OCI-M1 (cell line): ENCODE measurements around the gene NEDD8.
A peak's percentile ranks its signal among the peaks of the same experiment; 100 is the strongest.

ENCODE experiments used
- DNase-seq: peaks from one replicate; lab custom pipeline; 2025; lab: John Stamatoyannopoulos, UW

Gene NEDD8

GRCh38 chr14:24196071-24197055 lies 35.8 kb downstream of the NEDD8 start:
- peak; percentile 52 for DNase-seq

- DNase-seq: peak; percentile 85
Observed at GRCh38 chr14:24195186-24196070, 36.7 kb downstream of the NEDD8 start, which contains the start of gene TM9SF1. Gene TM9SF1, minus strand, starts transcription at chr14:24195441. Its CDS starts 422 bp downstream, at chr14:24195019.

GRCh38 chr14:24194873-24195185 lies 37.3 kb downstream of the NEDD8 start:
- DNase-seq: no peak

GRCh38 chr14:24194186-24194872 lies 37.8 kb downstream of the NEDD8 start:
- no peak for DNase-seq

- no peak for DNase-seq
Observed at GRCh38 chr14:24192933-24193332, 39.2 kb downstream of the NEDD8 start.

- DNase-seq: no peak
Observed at GRCh38 chr14:24190416-24190815, 41.8 kb downstream of the NEDD8 start.

GRCh38 chr14:24189460-24189859 lies 42.7 kb downstream of the NEDD8 start:
- no peak for DNase-seq

GRCh38 chr14:24189059-24189375 lies 43.1 kb downstream of the NEDD8 start:
- no peak for DNase-seq

GRCh38 chr14:24188251-24189058 lies 43.7 kb downstream of the NEDD8 start, which contains the start of gene IPO4:
Gene IPO4, minus strand, starts transcription at chr14:24188816. Its CDS starts 29 bp downstream, at chr14:24188787.
- DNase-seq: peak; percentile 96

GRCh38 chr14:24187539-24187915 lies 44.6 kb downstream of the NEDD8 start:
- DNase-seq: no peak

- DNase-seq: no peak
Observed at GRCh38 chr14:24186831-24187538, 45.2 kb downstream of the NEDD8 start.

- no peak for DNase-seq
Observed at GRCh38 chr14:24185741-24186140, 46.4 kb downstream of the NEDD8 start.

GRCh38 chr14:24185026-24185425 lies 47.1 kb downstream of the NEDD8 start:
- no peak for DNase-seq

GRCh38 chr14:24184104-24184970 lies 47.8 kb downstream of the NEDD8 start:
- no peak for DNase-seq

GRCh38 chr14:24183014-24183481 lies 49.1 kb downstream of the NEDD8 start:
- no peak for DNase-seq

GRCh38 chr14:24182110-24182882 lies 49.9 kb downstream of the NEDD8 start:
- no peak for DNase-seq

- no peak for DNase-seq
Observed at GRCh38 chr14:24181371-24182077, 50.6 kb downstream of the NEDD8 start.
